Vagina (tissue), 2 donors: ENCODE data around the gene KIF1B.

ENCODE experiments used
- CTCF ChIP-seq, 3 experiments: fragments of 450-650 bp in 2 of 3; fragments of 200-600 bp in 1 of 3; sonication (generic) in 1 of 3; IDR thresholded peaks; one replicate each; pipeline ENCODE4 v1.5.1; 2017 to 2019; ENCODE audit warnings: antibody characterized with exemption in 3 of 3, mild to moderate bottlenecking in 2 of 3, moderate library complexity in 2 of 3
- POLR2AphosphoS5 ChIP-seq, 2 donors: sonication (generic); formaldehyde crosslinking; IDR thresholded peaks; one replicate each; pipeline ENCODE4 v1.9.0; 2017; ENCODE audit warnings: antibody characterized with exemption in 2 of 2, mild to moderate bottlenecking in 2 of 2, low read depth in 1 of 2; ENCODE audit not compliant: insufficient read depth in 1 of 2

GRCh38 chr1:10377365-10378029 is 167.1 kb downstream of the KIF1B start:
- TF ChIP-seq CTCF (IDR thresholded peaks at IDR 0.05): peak; percentile 65 to 85 (median 75)
- peak in 1 of 2 donors; percentile 50 for TF ChIP-seq POLR2AphosphoS5 (IDR thresholded peaks at IDR 0.05; ENCODE audit: insufficient read depth in 1 of 2, low read depth in 1 of 2)
